Measurements from ENCODE around the gene ANP32A.

DNA sequence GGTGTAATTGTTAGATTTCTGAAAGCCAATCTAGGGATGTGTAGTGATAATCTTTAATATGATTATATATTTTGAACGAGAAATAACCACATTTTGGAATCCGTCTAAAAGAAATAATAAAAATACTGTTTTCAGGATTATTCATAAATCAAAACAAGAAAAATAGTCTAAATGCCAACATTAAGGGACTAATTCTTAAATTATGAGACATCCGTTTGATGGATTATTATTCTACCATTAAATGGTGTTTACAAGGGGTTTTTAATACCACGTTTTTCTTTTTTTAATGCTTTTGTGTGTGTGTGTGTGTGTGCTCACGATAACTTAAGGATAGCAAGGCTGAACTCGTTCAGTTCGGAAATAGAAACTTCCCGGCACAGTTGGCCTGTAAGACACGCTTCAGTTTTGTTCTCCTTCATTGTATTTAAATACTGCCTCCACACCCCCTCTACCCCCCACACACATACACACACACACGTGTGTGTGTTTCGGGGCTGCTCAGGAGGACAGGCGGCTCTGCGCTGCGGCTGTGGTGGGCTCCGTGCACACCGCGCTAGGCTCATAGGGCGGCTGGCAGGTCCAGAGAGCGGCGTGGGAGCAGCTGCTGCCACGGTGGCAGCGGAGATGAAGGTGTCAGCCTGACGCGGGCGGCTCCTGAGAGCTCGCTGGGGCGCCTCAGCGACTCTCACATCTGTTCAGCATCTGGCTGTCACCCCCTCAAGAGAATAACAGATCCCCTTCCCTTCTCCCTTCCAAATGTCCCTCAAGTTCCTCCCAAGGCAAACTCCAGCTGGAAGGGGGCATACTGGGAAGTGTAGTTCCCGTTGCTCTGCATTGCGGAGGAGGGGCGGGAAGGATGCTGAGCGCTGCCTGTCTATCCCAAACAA is 23.0 kb upstream of the ANP32A start:
- TF ChIP-seq, protein P1, sequence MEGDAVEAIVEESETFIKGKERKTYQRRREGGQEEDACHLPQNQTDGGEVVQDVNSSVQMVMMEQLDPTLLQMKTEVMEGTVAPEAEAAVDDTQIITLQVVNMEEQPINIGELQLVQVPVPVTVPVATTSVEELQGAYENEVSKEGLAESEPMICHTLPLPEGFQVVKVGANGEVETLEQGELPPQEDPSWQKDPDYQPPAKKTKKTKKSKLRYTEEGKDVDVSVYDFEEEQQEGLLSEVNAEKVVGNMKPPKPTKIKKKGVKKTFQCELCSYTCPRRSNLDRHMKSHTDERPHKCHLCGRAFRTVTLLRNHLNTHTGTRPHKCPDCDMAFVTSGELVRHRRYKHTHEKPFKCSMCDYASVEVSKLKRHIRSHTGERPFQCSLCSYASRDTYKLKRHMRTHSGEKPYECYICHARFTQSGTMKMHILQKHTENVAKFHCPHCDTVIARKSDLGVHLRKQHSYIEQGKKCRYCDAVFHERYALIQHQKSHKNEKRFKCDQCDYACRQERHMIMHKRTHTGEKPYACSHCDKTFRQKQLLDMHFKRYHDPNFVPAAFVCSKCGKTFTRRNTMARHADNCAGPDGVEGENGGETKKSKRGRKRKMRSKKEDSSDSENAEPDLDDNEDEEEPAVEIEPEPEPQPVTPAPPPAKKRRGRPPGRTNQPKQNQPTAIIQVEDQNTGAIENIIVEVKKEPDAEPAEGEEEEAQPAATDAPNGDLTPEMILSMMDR (IDR thresholded peaks at IDR 0.05), result no peak
- TF ChIP-seq POLR2A (IDR thresholded peaks at IDR 0.05), result no peak

Measured in testis (tissue), 2 donors.